HG02610 (cell line): ENCODE measurements around the gene ERCC6L2.

Experiments used
- ATAC-seq: cut with Tn5 transposase; IDR thresholded peaks from one replicate; pipeline ENCODE4 v1.9.1; 2021; ENCODE audit warnings: mild to moderate bottlenecking, moderate library complexity; ENCODE audit not compliant: unreplicated experiment

Gene ERCC6L2, protein sequence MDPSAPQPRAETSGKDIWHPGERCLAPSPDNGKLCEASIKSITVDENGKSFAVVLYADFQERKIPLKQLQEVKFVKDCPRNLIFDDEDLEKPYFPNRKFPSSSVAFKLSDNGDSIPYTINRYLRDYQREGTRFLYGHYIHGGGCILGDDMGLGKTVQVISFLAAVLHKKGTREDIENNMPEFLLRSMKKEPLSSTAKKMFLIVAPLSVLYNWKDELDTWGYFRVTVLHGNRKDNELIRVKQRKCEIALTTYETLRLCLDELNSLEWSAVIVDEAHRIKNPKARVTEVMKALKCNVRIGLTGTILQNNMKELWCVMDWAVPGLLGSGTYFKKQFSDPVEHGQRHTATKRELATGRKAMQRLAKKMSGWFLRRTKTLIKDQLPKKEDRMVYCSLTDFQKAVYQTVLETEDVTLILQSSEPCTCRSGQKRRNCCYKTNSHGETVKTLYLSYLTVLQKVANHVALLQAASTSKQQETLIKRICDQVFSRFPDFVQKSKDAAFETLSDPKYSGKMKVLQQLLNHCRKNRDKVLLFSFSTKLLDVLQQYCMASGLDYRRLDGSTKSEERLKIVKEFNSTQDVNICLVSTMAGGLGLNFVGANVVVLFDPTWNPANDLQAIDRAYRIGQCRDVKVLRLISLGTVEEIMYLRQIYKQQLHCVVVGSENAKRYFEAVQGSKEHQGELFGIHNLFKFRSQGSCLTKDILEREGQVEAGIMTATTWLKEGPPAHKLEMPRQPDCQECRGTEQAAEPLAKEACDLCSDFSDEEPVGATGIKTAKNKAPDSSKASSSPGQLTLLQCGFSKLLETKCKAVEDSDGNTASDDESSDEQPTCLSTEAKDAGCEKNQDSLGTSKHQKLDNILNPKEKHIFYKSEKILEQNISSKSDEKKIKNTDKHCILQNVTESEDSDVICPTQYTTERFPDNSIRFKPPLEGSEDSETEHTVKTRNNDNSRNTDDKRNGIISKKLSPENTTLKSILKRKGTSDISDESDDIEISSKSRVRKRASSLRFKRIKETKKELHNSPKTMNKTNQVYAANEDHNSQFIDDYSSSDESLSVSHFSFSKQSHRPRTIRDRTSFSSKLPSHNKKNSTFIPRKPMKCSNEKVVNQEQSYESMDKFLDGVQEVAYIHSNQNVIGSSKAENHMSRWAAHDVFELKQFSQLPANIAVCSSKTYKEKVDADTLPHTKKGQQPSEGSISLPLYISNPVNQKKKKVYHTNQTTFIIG (N-terminal part only)

DNA sequence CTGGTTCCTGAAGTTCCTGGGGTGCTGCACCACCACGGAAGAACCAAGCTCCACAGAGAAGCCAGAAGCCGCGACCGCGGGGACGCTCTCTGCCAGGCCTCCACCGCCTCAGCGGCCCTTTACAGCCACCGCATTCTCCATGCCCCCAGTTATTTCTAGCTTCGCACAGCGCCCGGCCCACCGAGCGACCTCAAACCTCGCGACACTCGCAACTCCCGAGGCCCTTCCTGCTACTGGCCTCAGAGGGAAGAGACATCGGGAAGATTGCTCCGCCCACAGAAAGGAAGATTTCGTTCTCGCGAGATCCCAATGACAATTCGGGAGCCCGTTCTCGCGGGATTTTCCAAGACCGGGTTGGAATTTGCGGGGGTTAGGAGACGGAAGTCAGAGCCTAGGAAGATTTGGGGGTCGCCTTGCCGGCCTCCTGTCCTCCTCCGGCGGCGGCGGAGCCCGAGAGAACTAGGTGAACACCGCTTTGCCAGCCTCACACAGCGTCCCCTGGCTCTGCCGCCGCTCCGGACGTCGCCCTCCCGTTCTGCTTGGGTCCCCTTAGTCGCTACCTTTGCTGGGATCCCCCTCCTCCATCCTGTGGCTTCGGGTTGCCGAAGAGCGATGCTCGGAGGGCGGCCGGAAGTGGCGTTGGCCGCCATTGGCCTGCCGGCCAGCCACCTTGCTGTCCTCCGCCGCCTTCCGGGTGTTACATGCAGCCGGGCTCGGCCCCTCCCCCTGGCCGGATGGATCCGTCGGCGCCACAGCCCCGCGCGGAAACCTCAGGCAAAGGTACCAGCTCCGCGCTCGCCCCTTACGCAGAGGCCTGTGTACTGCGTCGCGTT, at the start of gene ERCC6L2:
ERCC6L2 (plus strand) TSS at position 387 of the 833 bp plus-strand sequence; CDS start at position 735, 348 bp downstream.
- peak; percentile 90 for ATAC-seq

DNA sequence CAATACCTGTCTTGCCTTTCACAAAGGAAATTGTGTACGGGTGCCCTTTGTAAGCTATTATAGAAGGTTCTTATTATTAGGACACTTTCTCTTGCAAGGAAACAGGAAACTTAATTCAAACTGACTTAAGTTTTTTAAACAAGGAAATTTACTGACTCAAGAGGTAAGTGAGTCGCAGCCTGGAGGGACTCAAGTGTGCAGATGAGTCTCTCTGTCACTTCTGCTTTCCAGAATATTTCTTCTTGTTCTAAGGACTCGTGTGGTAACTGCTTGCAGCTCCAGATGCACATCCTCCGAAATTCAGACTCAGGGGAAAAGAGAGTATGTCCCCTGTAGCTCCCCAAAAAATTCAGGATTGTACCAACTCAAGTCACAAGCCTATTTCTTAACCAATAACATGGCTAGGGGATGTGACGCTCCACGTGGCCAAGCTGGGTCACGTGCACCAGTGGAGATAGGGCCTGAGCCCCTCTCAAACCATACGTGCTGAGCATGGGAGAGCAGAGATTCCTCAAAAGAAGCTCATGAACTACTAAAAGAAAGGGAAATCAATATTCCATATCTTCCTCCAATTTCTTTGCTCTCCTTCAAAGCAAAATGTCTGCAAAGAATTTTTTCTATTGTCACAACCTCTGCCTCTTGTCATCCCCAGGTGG, 49.2 kb upstream of the ERCC6L2 start:
- ATAC-seq = no peak

DNA sequence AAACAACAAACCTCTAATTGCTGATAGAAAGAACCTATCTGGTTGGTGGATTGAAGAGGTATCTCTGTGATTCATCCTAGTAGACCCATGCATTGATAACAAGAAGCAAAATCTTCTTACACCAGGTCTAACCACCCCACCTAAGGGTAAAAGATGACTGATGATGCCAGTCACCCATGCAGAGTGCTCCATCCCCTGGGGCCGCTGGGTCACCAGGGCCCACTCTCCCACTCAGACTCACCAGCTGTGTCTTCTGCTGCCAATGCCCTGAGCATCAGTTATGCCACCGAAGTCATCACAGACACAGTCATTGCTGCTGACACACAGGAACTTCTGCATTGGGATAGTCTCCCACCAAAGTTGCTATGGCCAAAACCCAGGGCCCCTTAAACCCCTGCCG, 44.7 kb upstream of the ERCC6L2 start:
- no peak for ATAC-seq

DNA sequence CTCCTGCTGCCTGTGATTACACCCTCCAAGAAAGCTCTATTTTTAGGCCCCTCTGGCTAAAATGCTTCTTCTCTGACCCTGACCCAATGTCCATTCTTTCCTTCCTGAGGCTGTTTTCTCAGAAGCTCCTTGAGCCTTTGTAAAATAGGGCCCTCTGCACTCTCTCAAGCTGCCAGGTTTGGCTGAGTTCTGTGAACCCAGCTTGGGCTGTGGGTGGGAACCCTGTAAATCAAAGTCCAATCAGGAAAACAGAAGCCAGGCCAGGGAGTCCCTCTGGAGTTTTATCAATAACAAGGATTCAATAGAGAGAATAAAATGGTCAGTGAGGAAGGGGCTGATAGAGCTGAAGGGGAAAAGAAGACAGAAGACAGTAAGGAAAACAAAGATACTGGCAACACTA, 43.7 kb upstream of the ERCC6L2 start:
- ATAC-seq = no peak

DNA sequence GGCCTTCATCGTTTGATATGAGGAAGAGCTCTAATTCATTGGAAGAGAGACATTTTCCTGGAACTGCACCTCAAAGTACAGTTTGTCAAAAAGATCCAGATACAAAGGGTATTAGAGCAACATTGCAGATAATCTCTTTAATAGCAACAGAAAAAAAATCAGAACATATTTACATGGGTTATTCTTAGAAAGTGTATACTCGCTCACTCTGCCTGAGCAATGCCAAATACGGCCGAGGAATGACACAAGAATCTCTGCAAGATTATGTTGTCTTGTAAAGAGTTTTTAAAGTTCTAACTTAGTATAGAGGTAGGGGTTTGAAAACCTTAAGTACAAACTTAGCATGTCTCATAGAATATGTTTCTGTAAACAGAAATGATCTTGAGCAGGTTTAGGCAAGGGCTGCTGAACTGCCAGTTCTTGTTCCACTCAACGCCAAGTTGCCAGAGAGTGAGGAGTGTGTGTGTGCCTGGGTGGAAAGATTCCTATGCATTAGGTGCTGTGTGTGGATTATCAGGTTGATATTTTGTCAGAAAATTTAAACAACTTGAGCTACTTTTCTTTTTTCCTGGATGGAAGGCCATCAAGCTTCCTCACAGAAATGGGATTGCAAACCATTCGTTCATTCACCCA, 41.8 kb upstream of the ERCC6L2 start:
- ATAC-seq = no peak

DNA sequence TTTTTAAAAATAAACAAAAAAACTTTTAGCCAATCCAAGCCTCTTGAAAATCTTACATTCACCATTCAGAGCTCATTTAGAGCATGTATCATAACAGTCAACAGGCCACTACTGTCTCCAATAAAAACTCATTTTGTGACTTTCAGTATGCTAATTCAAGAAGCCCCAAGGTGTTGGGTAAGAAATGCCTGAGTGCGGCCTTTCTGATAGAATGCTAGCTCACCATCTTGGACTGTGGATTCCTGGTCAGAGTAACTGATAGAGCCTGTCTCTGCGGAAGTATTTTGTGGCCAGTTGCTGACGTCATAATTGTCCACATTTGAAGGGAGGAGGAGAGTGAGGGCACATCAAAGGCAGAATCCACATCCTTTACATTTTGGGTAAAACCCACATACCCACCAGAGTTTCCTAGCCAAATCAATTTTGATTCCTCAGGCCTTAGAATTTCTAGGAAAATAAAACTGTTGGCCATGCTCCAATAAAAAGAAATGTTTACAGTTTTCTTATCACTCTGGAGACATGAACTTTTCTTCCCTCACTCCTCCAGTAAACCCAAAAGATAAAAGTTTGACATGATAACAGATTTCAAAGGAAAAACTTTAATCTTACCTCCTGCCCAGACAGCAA, 41.1 kb upstream of the ERCC6L2 start:
- ATAC-seq = no peak

DNA sequence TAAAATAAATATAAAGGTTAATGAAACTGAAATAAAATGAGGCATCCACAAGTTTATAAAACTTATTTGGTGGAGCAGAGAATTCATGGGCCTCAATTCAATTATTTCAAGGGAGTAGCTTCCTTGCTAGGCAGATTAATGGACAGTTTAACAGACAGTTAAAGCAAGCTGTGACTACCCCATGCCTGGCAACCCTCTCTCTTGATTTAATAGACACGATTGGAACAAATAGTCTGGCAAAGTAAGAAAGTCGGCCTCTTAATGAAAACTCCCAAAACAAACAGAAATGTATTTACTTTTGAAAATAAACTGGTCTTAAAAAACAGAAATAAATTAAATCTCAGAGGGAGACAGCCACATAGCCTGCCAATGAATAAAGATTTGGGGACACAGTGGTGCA, 40.1 kb upstream of the ERCC6L2 start:
- ATAC-seq = no peak

DNA sequence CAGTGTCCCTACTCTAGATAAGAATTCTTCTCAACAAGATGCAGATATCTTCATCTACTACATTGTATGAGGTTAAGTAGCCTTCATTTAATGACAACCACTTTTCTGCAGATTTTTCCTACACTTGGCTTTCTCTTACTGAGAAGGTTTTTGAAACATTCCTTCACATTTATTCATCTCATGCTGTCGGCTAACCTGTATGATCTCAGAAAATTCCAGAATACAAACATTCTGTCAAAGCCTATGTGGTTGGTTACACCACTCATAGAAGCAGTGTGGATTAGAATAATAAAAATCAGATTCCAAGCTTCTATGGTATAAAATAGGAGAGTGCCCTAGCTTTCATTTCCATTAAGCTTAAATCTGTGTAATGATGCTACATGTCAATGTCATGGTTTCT, 39.4 kb upstream of the ERCC6L2 start:
- ATAC-seq = no peak

DNA sequence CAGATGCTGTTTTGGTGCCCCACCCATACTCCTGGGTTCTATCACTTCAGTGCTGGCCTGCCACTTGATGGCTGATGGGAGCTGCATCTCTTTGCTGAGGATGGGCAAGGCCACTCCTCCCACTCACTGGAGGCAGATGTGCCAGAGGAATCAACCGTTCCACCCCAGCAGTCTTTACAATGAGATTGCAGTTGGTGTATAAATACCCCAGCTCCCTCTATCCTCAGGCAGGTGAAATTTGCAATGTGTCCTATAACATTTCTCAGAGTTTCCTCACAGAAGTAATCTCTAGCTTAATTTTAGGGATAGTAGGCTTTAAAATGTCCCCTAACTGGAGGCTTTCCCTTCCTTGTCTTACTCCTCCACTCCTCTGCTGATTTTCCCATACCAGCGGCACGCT, 36.5 kb upstream of the ERCC6L2 start:
- ATAC-seq = no peak

DNA sequence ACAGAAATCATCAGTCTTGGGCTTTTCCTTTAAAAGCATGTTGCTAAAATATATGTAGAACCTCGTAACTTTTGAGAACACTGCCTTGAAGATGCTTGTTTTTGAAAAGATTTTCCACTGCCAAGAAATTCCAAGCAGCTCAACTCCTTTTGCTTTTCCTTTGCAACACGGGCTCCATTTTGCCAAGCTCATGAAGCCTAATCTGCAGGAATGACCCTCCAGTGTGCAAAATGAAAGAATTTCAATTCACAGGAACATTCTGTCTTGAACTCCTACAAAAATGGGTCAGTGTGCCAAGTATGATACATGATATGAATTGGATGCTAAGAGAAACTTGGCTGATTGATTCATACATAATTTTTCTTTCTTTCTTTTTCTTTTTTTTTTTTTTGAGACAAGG, 35.4 kb upstream of the ERCC6L2 start:
- no peak for ATAC-seq

DNA sequence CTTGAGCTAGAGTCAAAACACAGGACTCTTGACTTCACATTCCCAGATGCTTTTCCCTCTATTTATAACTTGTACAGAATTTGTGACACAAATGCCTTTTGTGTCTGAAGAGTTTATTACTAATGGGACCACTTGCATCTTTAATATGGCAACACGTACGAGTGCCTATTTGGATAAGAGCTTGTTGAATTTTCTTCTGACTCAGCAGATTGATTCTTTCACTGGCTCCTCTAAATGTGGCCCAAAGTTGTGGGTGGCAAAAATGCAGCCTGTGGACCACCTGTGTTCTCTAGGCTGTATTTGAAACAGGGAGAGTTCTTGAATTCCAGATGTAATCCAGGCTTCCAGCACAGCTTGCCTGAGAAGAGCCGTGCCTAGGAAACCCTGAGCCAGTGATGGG, 34.1 kb upstream of the ERCC6L2 start:
- no peak for ATAC-seq

DNA sequence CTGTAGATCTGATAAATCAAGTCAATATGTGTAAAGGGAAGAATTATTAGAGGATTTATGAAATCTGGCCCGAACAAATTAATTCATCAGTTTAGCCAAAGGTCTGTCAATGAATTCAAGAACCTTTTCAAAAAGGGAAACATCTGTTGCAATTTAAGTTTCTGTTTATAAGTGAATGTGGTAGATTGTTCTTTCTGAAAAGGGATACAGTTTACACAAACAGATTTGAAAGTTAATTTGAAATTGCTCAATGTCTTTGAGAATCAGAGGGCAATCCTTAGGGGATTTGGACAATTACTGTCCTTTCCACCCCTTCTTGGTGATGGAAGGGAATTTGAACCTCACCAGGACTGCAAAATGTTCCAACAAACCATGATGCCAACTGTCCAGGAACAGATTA, 29.7 kb upstream of the ERCC6L2 start:
- ATAC-seq = no peak

DNA sequence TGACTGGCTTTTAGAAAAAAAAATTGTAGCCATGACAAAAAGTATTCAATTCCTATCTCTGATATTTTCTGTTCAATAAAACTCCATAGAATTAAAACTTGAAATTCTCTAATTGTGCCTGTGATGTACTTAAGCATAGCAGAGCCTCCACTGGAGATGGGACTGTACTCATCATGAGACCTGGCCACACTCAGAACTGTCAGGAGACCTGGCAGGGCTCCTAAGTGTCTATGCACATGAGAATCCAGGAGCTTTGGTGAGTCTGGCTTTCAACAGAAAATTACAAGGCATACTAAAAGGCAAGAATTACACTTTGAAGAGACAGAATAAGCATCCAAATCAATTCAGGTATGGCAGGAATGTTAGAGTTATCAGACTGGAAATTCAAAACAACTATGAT, 26.7 kb upstream of the ERCC6L2 start:
- ATAC-seq = no peak

DNA sequence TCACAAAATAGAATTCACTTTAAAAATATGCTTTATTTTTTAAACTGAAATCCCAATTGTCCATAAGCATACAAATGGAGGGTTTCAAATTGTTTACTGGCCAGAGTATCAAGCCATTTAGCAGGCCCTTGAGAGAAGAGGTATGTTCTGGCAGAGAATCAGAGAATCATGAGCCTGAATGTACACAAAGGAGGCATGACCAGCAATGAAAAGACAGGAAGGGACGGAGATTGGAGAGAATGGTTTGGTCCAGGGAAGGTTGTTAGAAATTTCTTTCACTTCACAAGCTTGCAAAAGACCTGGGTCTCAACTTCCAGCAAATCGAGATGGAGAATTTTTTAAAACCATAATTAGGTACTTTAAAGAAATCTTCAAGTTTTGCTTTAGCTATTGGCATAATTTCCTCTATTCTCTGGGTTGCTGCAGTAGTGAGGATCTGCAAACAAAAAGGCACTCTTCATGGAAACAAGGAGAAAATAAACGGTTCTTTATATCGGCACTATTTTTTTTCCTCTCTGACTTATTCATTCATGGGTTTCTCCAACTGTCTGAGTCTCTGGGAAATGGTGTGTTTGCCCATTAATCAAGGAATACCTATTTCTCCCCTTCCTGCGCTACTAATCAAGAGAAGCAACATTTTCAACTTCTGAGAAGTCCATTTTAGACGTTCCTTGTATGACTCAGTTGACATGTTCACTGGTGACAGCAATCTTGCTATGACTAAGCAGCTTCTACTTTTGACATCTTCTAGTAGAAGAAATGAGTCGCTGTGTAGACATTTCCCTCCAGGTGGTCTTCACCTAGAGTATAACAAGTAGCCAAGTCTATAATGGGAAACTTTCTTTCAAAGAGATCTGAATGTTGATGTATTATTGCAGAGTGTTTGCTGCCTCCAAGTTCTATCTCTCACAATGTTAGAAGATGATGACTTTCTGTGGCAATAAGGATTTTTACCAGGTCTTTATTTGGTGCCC, 23.1 kb upstream of the ERCC6L2 start:
- peak; percentile 98 for ATAC-seq

DNA sequence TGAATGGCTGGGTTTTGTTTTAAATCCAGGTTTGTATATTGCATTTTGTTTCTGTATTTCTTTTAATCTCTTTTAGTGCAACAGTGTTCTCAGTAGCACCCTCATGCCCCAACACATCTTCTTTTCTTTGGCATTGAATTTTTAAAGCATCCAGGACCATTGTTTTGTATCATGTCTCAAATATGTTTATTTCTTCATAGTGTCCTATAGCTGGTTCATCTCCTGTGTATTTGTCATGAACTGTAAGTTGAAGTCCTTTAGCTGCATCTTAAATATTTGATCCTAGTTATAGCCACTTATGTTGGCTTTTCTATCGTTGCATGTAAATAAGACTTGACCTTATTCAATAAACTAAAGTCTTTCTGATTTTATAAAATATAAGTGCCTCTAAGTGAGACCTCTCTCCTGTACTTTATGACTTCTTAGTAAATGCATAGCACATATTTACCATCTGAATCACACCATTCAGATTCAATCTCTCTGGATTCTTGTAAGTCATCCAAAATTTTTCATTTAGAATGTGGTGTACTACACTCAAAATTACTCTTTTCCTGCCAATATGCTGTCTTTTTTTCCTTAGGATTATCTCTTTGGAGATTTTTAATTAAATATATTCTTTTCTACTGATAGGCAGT, 21.0 kb upstream of the ERCC6L2 start:
- no peak for ATAC-seq

DNA sequence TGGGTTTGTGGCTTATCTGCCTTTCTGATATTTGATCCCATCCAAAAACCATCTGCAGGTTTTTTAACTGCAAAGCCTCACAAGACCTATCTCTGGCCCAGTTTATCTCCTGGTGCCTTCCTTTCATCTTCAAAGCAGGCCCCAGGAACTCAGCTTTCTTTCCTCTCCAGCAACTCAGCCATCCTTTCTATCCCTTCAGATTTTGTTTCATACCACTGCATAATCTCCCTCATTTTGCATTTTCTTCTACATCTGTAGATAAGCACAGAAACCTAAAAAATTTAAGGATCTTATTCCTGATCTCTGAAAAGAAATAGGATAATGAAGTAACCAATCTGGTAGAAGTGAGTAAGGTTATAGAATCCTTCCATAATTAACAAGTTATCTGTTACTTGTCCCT, 19.5 kb upstream of the ERCC6L2 start:
- no peak for ATAC-seq

DNA sequence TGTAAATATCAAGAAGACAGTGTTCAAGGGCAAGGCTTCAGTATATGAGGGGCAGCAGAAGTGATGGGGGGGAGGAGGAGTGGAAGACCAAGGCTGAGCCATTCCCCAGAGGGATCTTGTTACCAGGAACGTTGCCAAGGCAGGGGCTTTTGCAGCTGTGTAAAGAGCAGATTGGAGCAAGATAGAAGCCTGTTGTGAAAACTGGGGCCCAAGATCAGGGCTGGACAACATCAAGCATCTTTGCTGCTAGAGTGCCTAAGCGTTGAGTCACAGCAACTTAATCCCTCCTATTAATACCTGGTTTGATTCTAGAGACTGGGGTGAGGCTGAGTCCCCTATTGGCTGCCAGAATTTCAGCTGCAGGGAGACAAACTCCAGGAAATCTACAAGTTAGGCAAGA, 18.4 kb upstream of the ERCC6L2 start:
- ATAC-seq = no peak
